Measurements from ENCODE around the gene SLC10A7. TPM values are rescaled to one million over a fixed set of nuclear protein-coding genes. Genes with fewer than 3 reads are reported as not detected.

The SLC10A7 gene
- total and polyA plus RNA-seq, 12 donors = 1.3 to 6.6 (median 4.4) TPM

- no peak for ATAC-seq
- Histone ChIP-seq H3K4me1 (peaks cover 0 to 7% (median 5%) of the 10 kb centered on the region in 9 donors), H3K9me3 (no peaks in the 10 kb centered on the region), H3K27ac (no peak overlapping the region), H3K27me3 (no peaks in the 10 kb centered on the region), H3K36me3 (peaks cover 0 to 33% (median 6%) of the 10 kb centered on the region in 9 donors), H3K4me3 (no peak overlapping the region)
- 84 to 89% methylated on average over 7 of the region's 7 CpGs for WGBS, 2 donors
- intact Hi-C loops (cut with DNase I) = loop anchor here in 1 of 10 donors (5.0 kb wide), 1 partner anchor 113 kb away; no protein-coding TSS in a partner anchor
- no peak for DNase-seq
- no peak for TF ChIP-seq CTCF (IDR thresholded peaks at IDR 0.05)
These were observed 6.9 kb downstream of the SLC10A7 start for GRCh38 chr4:146514651-146515357.

DNA sequence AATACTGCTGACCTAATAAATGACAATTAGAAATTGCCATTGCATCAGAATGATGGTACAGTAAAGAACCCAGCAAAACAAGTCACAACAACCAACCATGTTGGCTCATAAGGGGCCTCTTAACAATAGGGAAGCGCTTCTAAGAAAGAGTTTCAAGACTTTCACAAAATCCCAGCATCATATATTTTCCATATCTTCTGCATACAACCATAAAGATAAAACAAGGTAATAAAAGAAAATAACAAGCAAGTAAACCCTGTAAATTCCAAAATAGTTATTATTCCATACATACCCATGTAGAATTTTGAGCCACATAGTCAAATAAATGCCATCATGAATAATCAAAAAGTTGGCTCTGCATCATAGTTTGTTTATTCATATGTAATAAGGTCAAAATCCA lies 8.2 kb downstream of the SLC10A7 start:
- H3K27ac ChIP-seq = no peak overlapping the region
- ATAC-seq (no peak), DNase-seq (no peak)
- TF ChIP-seq CTCF (IDR thresholded peaks at IDR 0.05) = no peak
- no peaks in the 10 kb centered on the region for H3K27me3 ChIP-seq
- H3K9me3 ChIP-seq = no peaks in the 10 kb centered on the region
- no peak overlapping the region for H3K4me3 ChIP-seq
- no peaks in the 10 kb centered on the region for H3K4me1 ChIP-seq
- peaks cover 0 to 45% (median 6%) of the 10 kb centered on the region in 9 donors for H3K36me3 ChIP-seq
- WGBS, 2 donors = 96 to 98% methylated on average over 1 of the region's 1 CpG
- intact Hi-C loops (cut with DNase I) = no loop called here

DNA sequence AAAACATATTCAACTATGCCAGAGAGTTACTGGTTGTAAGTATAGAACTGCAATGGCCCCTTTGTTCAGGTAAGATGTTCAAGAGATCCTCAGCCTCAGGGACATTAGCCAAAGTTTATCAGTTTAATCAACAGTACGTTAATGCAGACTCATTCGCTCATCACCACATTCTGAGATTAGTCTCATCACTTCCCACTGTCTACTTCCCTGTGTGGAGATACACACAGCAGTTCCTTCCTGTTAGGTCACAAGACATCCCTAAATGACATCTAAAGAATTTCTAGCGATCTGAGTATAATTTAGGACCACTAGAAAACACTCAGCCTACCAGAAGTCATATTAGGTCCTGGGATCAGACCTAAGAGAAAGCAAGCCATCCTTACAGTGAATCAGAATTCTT lies 10.4 kb downstream of the SLC10A7 start:
- Histone ChIP-seq H3K9me3 (no peaks in the 10 kb centered on the region), H3K27me3 (no peaks in the 10 kb centered on the region), H3K4me3 (no peak overlapping the region), H3K36me3 (peaks cover 0 to 50% (median 8%) of the 10 kb centered on the region in 9 donors), H3K27ac (no peak overlapping the region), H3K4me1 (no peaks in the 10 kb centered on the region)
- intact Hi-C loops (cut with DNase I) = no loop called here
- no peak for ATAC-seq
- no peak for DNase-seq
- 57 to 60% methylated on average over 3 of the region's 3 CpGs for WGBS, 2 donors
- TF ChIP-seq CTCF (IDR thresholded peaks at IDR 0.05) = no peak

GRCh38 chr4:146510942-146511341 lies 10.8 kb downstream of the SLC10A7 start:
- ATAC-seq (no peak), DNase-seq (no peak)
- Histone ChIP-seq H3K4me3 (no peak overlapping the region), H3K36me3 (peaks cover 0 to 50% (median 8%) of the 10 kb centered on the region in 9 donors), H3K27ac (no peak overlapping the region), H3K4me1 (no peaks in the 10 kb centered on the region), H3K27me3 (no peaks in the 10 kb centered on the region), H3K9me3 (no peaks in the 10 kb centered on the region)
- intact Hi-C loops (cut with DNase I) = no loop called here
- 77 to 84% methylated on average over 3 of the region's 3 CpGs for WGBS, 2 donors
- TF ChIP-seq CTCF (IDR thresholded peaks at IDR 0.05) = no peak
